K562 (cell line): Measurements from ENCODE around the gene ZSWIM1. TPM values are rescaled to one million over a fixed set of nuclear protein-coding genes. Genes with fewer than 3 reads are reported as not detected.

Experiments used
- ATAC-seq: fragments of 200-7000 bp; cut with Tn5 transposase; 3 replicates; pipeline ENCODE4 v1.9.1; 2020; ENCODE audit warnings: moderate library complexity
- BruUV-seq: library from RNA; stranded (reverse); fragments of 400-500 nt; replicated peaks from 2 replicates; lab custom pipeline; 2021; lab: Mats Ljungman, UMichigan
- CTCF ChIA-PET: fragments of 300-600 bp; formaldehyde crosslinking; extraction: SDS; loops from one replicate; lab custom pipeline; 2021; ENCODE audit warnings: low intra/inter-chr PET ratio; lab: Yijun Ruan, JAX
- POLR2A ChIA-PET: fragments of 300-600, 350-650 bp; sonication (Branson Sonifier 250); formaldehyde crosslinking; extraction: SDS; loops from one replicate; lab custom pipeline; 2021; ENCODE audit warnings: antibody characterized with exemption, inconsistent platforms; lab: Yijun Ruan, JAX
- DNase-seq, 4 experiments: peaks; one replicate each; pipeline versions ENCODE4 v3.0.0 to v3.0.0-alpha.2; 2011 to 2018; ENCODE audit warnings: low spot score in 3 of 4, mixed read lengths in 3 of 4; ENCODE audit errors: extremely low read depth in 1 of 4
- FAIRE-seq: peaks from 2 replicates; lab custom pipeline; 2011; peaks lifted over from hg19 to GRCh38; lab: Jason Lieb, UNC
- H2AFZ ChIP-seq: 2 replicates; pipeline ENCODE4 v1.6.0; 2011; ENCODE audit warnings: low read depth, low read length, control low read depth, inconsistent platforms
- H3K27ac ChIP-seq: fragments of 200-600 bp; 3 replicates; pipeline ENCODE4 v1.8.0; 2011; ENCODE audit warnings: low read depth, mild to moderate bottlenecking, control low read depth, inconsistent platforms, low read length, moderate library complexity, mixed read lengths; ENCODE audit errors: extremely low read depth
- H3K27me3 ChIP-seq, 2 experiments: fragments of 300-600 bp in 1 of 2; 2 replicates in 1 of 2; 3 replicates in 1 of 2; pipeline versions ENCODE4 v1.6.0 to v1.8.0; 2011; ENCODE audit warnings: inconsistent platforms in 2 of 2, low read length in 2 of 2, mild to moderate bottlenecking in 1 of 2, mixed read lengths in 1 of 2, moderate library complexity in 1 of 2; ENCODE audit not compliant: control insufficient read depth in 2 of 2, insufficient read depth in 2 of 2
- H3K36me3 ChIP-seq: fragments of 300-600 bp; 3 replicates; pipeline ENCODE4 v1.8.0; 2011; ENCODE audit warnings: mild to moderate bottlenecking, low read length, inconsistent platforms; ENCODE audit not compliant: control insufficient read depth, insufficient read depth
- H3K4me1 ChIP-seq, 2 experiments: fragments of 200-600 bp in 1 of 2; replicated peaks in 1 of 2; 2 replicates in 1 of 2; 3 replicates in 1 of 2; pipeline versions ENCODE4 v1.5.1 to v1.8.0; 2011; ENCODE audit warnings: inconsistent platforms in 2 of 2, low read length in 2 of 2, mild to moderate bottlenecking in 1 of 2, mixed read lengths in 1 of 2, moderate library complexity in 1 of 2; ENCODE audit not compliant: control insufficient read depth in 2 of 2, insufficient read depth in 2 of 2
- H3K4me2 ChIP-seq: 2 replicates; pipeline ENCODE4 v1.6.1; 2011; ENCODE audit warnings: low read length, control low read depth, inconsistent platforms, mixed read lengths; ENCODE audit not compliant: insufficient read depth
- H3K4me3 ChIP-seq: fragments of 200-600 bp; sonication (generic), shearing (Covaris generic); 2 replicates; pipeline ENCODE4 v1.5.1; 2016; ENCODE audit warnings: control low read depth, inconsistent platforms
- H3K79me2 ChIP-seq: fragments of 200-600 bp; 3 replicates; pipeline ENCODE4 v1.8.0; 2011; ENCODE audit warnings: low read length, inconsistent platforms; ENCODE audit not compliant: control insufficient read depth, insufficient read depth
- H3K9ac ChIP-seq, 2 experiments: 2 replicates each; pipeline versions ENCODE4 v1.6.0 to v1.6.1; 2011; ENCODE audit warnings: low read depth in 2 of 2, low read length in 2 of 2, control low read depth in 1 of 2, inconsistent platforms in 1 of 2, mild to moderate bottlenecking in 1 of 2, mixed read lengths in 1 of 2; ENCODE audit not compliant: insufficient read depth in 1 of 2
- H3K9me1 ChIP-seq: one replicate; pipeline ENCODE4 v1.6.0; 2011; ENCODE audit warnings: inconsistent platforms, mild to moderate bottlenecking, low read length, moderate library complexity; ENCODE audit not compliant: control insufficient read depth, insufficient read depth
- H3K9me3 ChIP-seq: replicated peaks from 2 replicates; pipeline ENCODE4 v1.5.1; 2011; ENCODE audit warnings: low read depth, low read length, inconsistent platforms; ENCODE audit not compliant: control insufficient read depth, insufficient read depth
- H4K20me1 ChIP-seq: replicated peaks from 2 replicates; pipeline ENCODE4 v1.6.1; 2011; ENCODE audit warnings: low read length, inconsistent platforms, mixed read lengths; ENCODE audit not compliant: control insufficient read depth, insufficient read depth
- POLR2G ChIP-seq: fragments of 200-400 bp; formaldehyde crosslinking; IDR thresholded peaks from 2 replicates; pipeline ENCODE4 v1.6.1; 2017; ENCODE audit warnings: low read depth, mild to moderate bottlenecking, antibody characterized with exemption, low read length, moderate library complexity
- SPI1 ChIP-seq: IDR thresholded peaks from 2 replicates; pipeline ENCODE4 v1.6.1; 2011; ENCODE audit warnings: low read depth, low read length, control low read depth, borderline replicate concordance
- ZNF384 ChIP-seq: IDR thresholded peaks from 2 replicates; pipeline ENCODE4 v1.6.1; 2012; ENCODE audit warnings: low read depth, low read length, improper control_type of control experiment
- WGBS: fragments of 100-300 bp; shearing (Covaris generic); methylation state at CpG from one replicate; pipeline ENCODE4 v1.1.6; 2016; ENCODE audit warnings: low coverage, mixed read lengths; ENCODE audit not compliant: insufficient coverage; ENCODE audit errors: missing lambda C conversion rate; 5-methylcytosine and 5-hydroxymethylcytosine counted together
- in situ Hi-C: fragments of 300-500 bp; cut with MboI; formaldehyde crosslinking; loops from 4 replicates; pipeline ENCODE4 v1.15.0; 2018; ENCODE audit warnings: inconsistent platforms, mixed read lengths
- intact Hi-C: fragments of 100-400 bp; cut with micrococcal nuclease; formaldehyde crosslinking; loops from 2 replicates; pipeline ENCODE4 v1.14.2; 2022
- polyA plus RNA-seq, 8 experiments: library from polyadenylated mRNA; depleted of rRNA in 4 of 8; stranded (reverse) in 5 of 8; unstranded in 3 of 8; fragments of >200 nt; fragmentation: Nextera tagmentation in 2 of 8; fragmentation: Illumina TruSeq in 1 of 8; extraction: Ambion mirVana in 2 of 8; extraction: Trizol in 1 of 8; gene quantifications; 2 replicates each; pipeline versions ENCODE4 v1.2.1 to v1.2.3, GENCODE V29; 2011 to 2014; ENCODE audit warnings: inconsistent platforms in 1 of 8, missing spikeins in 1 of 8
- total RNA-seq, 7 experiments: library from RNA; depleted of rRNA in 6 of 7; stranded (reverse); fragments of >200 nt in 6 of 7; fragmentation: Illumina TruSeq in 2 of 7; extraction: Trizol in 2 of 7; gene quantifications; 2 replicates each; pipeline versions ENCODE4 v1.2.1 to v1.2.3, GENCODE V29; 2011 to 2021; ENCODE audit warnings: low replicate concordance in 1 of 7
- TF ChIP-seq, protein P1 (sequence below): sonication (generic); formaldehyde crosslinking; IDR thresholded peaks from 2 replicates; pipeline ENCODE4 v1.8.0; 2022; ENCODE audit warnings: mild to moderate bottlenecking, missing genetic modification reagents
- TF ChIP-seq, protein P2 (sequence below): sonication (generic); formaldehyde crosslinking; IDR thresholded peaks from 2 replicates; pipeline ENCODE4 v1.8.1; 2023; ENCODE audit warnings: mild to moderate bottlenecking, missing genetic modification reagents

Gene ZSWIM1
- total and polyA plus RNA-seq, 9 of the 15 experiments (the other 6 are each of a cell fraction or from before 2014, with no cell fraction given): 2.5 to 15.6 (median 9.5) TPM

DNA sequence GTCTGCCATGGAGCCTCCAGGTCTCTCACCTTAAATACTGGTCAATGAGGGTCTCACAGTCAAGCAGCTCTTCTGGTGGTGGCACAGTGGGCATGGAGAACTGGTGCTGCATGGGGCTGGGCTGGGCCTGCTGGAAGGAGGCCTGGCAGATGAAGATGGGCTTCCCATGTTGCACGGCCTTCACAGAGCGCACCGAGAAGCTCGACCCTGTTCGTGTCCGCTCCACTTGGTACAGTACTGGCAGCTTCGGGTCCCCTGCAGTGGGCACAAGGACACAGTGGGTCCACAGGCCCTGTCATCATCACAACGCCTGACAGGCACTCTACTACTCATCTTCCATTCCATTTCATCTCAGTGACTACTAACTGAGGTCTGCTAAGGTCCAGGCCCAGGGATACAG is 32.6 kb upstream of the ZSWIM1 start:
- Histone ChIP-seq H4K20me1 (no peaks in the 10 kb centered on the region), H3K4me1 (peaks cover 11 to 12% of the 10 kb centered on the region in 2 experiments; a peak in 4 of 5 replicates), H3K9me3 (peaks cover 5% of the 10 kb centered on the region), H3K4me3 (no peak overlapping the region), H3K27me3 (no peaks in the 10 kb centered on the region), H3K9ac (0 out of 4 replicates have a peak overlapping the region, but pooled peaks of 1 of the 2 experiments have one; percentile 43), H3K9me1 (peaks cover 3% of the 10 kb centered on the region), H2AFZ (no peak overlapping the region), H3K4me2 (no peak overlapping the region), H3K79me2 (no peaks in the 10 kb centered on the region), H3K27ac (no peak overlapping the region), H3K36me3 (peaks cover 27% of the 10 kb centered on the region; the same call in 2 of the 3 replicates)
- BruUV-seq: no TSS peak
- intact Hi-C loops (no loop called here), in situ Hi-C loops (no loop called here)
- FAIRE-seq (no peak), ATAC-seq (no peak), DNase-seq (no peak)
- TF ChIP-seq POLR2G: 0 out of 2 replicates have a peak, but pooled peaks have one; percentile 32
- TF ChIP-seq SPI1: no peak
- ChIA-PET CTCF (no interaction called here), POLR2A (interaction anchor here (0.5 to 0.8 kb wide), 3 partner anchors 9 to 273 kb away, joined by 3 to 4 read pairs (median 3); no protein-coding TSS in a partner anchor)
- WGBS: 87% methylated on average over 8 of the region's 8 CpGs

GRCh38 chr20:45848969-45849582 is 32.0 kb upstream of the ZSWIM1 start:
- CTCF ChIA-PET: no interaction called here
- no TSS peak for BruUV-seq

More at GRCh38 chr20:45848969-45849582, 32.0 kb upstream of the ZSWIM1 start:
- peaks cover 3% of the 10 kb centered on the region for H3K9me1 ChIP-seq
- intact Hi-C loops: no loop called here
- 67% methylated on average over 5 of the region's 8 CpGs for WGBS
- no peaks in the 10 kb centered on the region for H3K79me2 ChIP-seq
- peaks cover 11 to 12% of the 10 kb centered on the region in 2 experiments; a peak in 4 of 5 replicates for H3K4me1 ChIP-seq
- POLR2A ChIA-PET: no interaction called here
- H3K4me2 ChIP-seq: no peak overlapping the region
- ATAC-seq: no peak
- H3K4me3 ChIP-seq: no peak overlapping the region
- in situ Hi-C loops: no loop called here
- H3K9me3 ChIP-seq: peaks cover 5% of the 10 kb centered on the region
- peak; percentile 33; the same call in 1 of the 2 replicates for TF ChIP-seq ZNF384
- TF ChIP-seq, protein P1, sequence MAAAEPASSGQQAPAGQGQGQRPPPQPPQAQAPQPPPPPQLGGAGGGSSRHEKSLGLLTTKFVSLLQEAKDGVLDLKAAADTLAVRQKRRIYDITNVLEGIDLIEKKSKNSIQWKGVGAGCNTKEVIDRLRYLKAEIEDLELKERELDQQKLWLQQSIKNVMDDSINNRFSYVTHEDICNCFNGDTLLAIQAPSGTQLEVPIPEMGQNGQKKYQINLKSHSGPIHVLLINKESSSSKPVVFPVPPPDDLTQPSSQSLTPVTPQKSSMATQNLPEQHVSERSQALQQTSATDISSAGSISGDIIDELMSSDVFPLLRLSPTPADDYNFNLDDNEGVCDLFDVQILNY (CRISPR knock-in tag): no peak
- TF ChIP-seq, protein P2, sequence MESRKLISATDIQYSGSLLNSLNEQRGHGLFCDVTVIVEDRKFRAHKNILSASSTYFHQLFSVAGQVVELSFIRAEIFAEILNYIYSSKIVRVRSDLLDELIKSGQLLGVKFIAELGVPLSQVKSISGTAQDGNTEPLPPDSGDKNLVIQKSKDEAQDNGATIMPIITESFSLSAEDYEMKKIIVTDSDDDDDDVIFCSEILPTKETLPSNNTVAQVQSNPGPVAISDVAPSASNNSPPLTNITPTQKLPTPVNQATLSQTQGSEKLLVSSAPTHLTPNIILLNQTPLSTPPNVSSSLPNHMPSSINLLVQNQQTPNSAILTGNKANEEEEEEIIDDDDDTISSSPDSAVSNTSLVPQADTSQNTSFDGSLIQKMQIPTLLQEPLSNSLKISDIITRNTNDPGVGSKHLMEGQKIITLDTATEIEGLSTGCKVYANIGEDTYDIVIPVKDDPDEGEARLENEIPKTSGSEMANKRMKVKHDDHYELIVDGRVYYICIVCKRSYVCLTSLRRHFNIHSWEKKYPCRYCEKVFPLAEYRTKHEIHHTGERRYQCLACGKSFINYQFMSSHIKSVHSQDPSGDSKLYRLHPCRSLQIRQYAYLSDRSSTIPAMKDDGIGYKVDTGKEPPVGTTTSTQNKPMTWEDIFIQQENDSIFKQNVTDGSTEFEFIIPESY (CRISPR knock-in tag): peak; percentile 35; the same call in 1 of the 2 replicates
- H3K27ac ChIP-seq: no peak overlapping the region
- no peak overlapping the region for H3K9ac ChIP-seq
- FAIRE-seq: no peak
- no peaks in the 10 kb centered on the region for H3K27me3 ChIP-seq
- H4K20me1 ChIP-seq: no peaks in the 10 kb centered on the region
- no peak for DNase-seq
- no peak overlapping the region for H2AFZ ChIP-seq
- peaks cover 24% of the 10 kb centered on the region; the same call in 2 of the 3 replicates for H3K36me3 ChIP-seq
